Mucosa of rectum (tissue), 2 donors: ENCODE data around the gene TBC1D12.

ENCODE experiments used
- H3K27ac ChIP-seq, 2 donors: one replicate each; pipeline ENCODE4 v1.7.0; 2013; ENCODE audit warnings: inconsistent platforms in 2 of 2, low read depth in 2 of 2, low read length in 2 of 2
- H3K27me3 ChIP-seq, 2 donors: one replicate each; pipeline ENCODE4 v1.7.0; 2013; ENCODE audit warnings: low read length in 2 of 2; ENCODE audit not compliant: control insufficient read depth in 2 of 2, insufficient read depth in 2 of 2
- H3K36me3 ChIP-seq, 2 donors: one replicate each; pipeline ENCODE4 v1.7.0; 2013; ENCODE audit warnings: low read length in 2 of 2; ENCODE audit not compliant: control insufficient read depth in 2 of 2, insufficient read depth in 2 of 2
- H3K4me1 ChIP-seq, 2 donors: one replicate each; pipeline ENCODE4 v1.7.0; 2013; ENCODE audit warnings: low read length in 2 of 2, mild to moderate bottlenecking in 1 of 2; ENCODE audit not compliant: control insufficient read depth in 2 of 2, insufficient read depth in 2 of 2
- H3K4me3 ChIP-seq, 2 donors: one replicate each; pipeline ENCODE4 v1.7.0; 2013; ENCODE audit warnings: low read length in 2 of 2
- H3K9ac ChIP-seq, 2 donors: one replicate each; pipeline ENCODE4 v1.7.0; 2013; ENCODE audit warnings: low read length in 2 of 2, low read depth in 1 of 2, mild to moderate bottlenecking in 1 of 2
- H3K9me3 ChIP-seq, 2 donors: one replicate each; pipeline ENCODE4 v1.7.0; 2013; ENCODE audit warnings: low read length in 2 of 2; ENCODE audit not compliant: control insufficient read depth in 2 of 2
- donor health status: healthy.
- donor health status: Normal muscosa, but diverticular disease.

The TBC1D12 gene

GRCh38 chr10:94485094-94485493 lies 82.8 kb downstream of the TBC1D12 start:
- H3K4me1 ChIP-seq: no peaks in the 10 kb centered on the region

GRCh38 chr10:94487575-94487974 lies 85.2 kb downstream of the TBC1D12 start:
- no peak overlapping the region for H3K27ac ChIP-seq
- H3K36me3 ChIP-seq: no peaks in the 10 kb centered on the region
- no peaks in the 10 kb centered on the region for H3K9me3 ChIP-seq
- H3K4me3 ChIP-seq: no peak overlapping the region
- H3K27me3 ChIP-seq: no peaks in the 10 kb centered on the region
- H3K9ac ChIP-seq: no peak overlapping the region
- no peaks in the 10 kb centered on the region for H3K4me1 ChIP-seq

More at GRCh38 chr10:94485094-94485493, 82.8 kb downstream of the TBC1D12 start:
- no peaks in the 10 kb centered on the region for H3K27me3 ChIP-seq
- peaks cover 0 to 2% of the 10 kb centered on the region in 2 donors for H3K36me3 ChIP-seq
- no peak overlapping the region for H3K27ac ChIP-seq
- H3K9ac ChIP-seq: no peak overlapping the region
- H3K9me3 ChIP-seq: no peaks in the 10 kb centered on the region
- H3K4me3 ChIP-seq: no peak overlapping the region

GRCh38 chr10:94489107-94489506 lies 86.8 kb downstream of the TBC1D12 start:
- no peaks in the 10 kb centered on the region for H3K36me3 ChIP-seq
- no peaks in the 10 kb centered on the region for H3K4me1 ChIP-seq
- no peak overlapping the region for H3K9ac ChIP-seq
- H3K9me3 ChIP-seq: no peaks in the 10 kb centered on the region
- H3K27me3 ChIP-seq: no peaks in the 10 kb centered on the region
- no peak overlapping the region for H3K4me3 ChIP-seq
- no peak overlapping the region for H3K27ac ChIP-seq

GRCh38 chr10:94489976-94490788 lies 87.8 kb downstream of the TBC1D12 start:
- Histone ChIP-seq H3K36me3 (no peaks in the 10 kb centered on the region), H3K9ac (no peak overlapping the region), H3K4me3 (no peak overlapping the region), H3K9me3 (no peaks in the 10 kb centered on the region), H3K27ac (no peak overlapping the region), H3K4me1 (no peaks in the 10 kb centered on the region), H3K27me3 (no peaks in the 10 kb centered on the region)

- H3K4me3 ChIP-seq: no peak overlapping the region
These were observed 88.4 kb downstream of the TBC1D12 start for GRCh38 chr10:94490789-94491039.

GRCh38 chr10:94493463-94493862 lies 91.1 kb downstream of the TBC1D12 start:
- Histone ChIP-seq H3K27me3 (no peaks in the 10 kb centered on the region), H3K9me3 (no peaks in the 10 kb centered on the region), H3K4me3 (no peak overlapping the region), H3K27ac (no peak overlapping the region), H3K36me3 (no peaks in the 10 kb centered on the region), H3K4me1 (no peaks in the 10 kb centered on the region), H3K9ac (no peak overlapping the region)

More at GRCh38 chr10:94490789-94491039, 88.4 kb downstream of the TBC1D12 start:
- no peak overlapping the region for H3K9ac ChIP-seq
- no peaks in the 10 kb centered on the region for H3K27me3 ChIP-seq
- H3K36me3 ChIP-seq: no peaks in the 10 kb centered on the region
- H3K4me1 ChIP-seq: no peaks in the 10 kb centered on the region
- H3K27ac ChIP-seq: no peak overlapping the region
- no peaks in the 10 kb centered on the region for H3K9me3 ChIP-seq

- Histone ChIP-seq H3K27me3 (no peaks in the 10 kb centered on the region), H3K27ac (no peak overlapping the region), H3K9me3 (no peaks in the 10 kb centered on the region), H3K9ac (no peak overlapping the region), H3K36me3 (peaks cover 0 to 2% of the 10 kb centered on the region in 2 donors), H3K4me3 (no peak overlapping the region), H3K4me1 (no peaks in the 10 kb centered on the region)
These were observed 93.7 kb downstream of the TBC1D12 start for GRCh38 chr10:94496010-94496409.

- H3K27ac ChIP-seq: no peak overlapping the region
- no peak overlapping the region for H3K9ac ChIP-seq
- no peak overlapping the region for H3K4me3 ChIP-seq
- no peaks in the 10 kb centered on the region for H3K27me3 ChIP-seq
- H3K9me3 ChIP-seq: no peaks in the 10 kb centered on the region
- H3K36me3 ChIP-seq: peaks cover 0 to 2% of the 10 kb centered on the region in 2 donors
- no peaks in the 10 kb centered on the region for H3K4me1 ChIP-seq
These were observed 94.3 kb downstream of the TBC1D12 start for GRCh38 chr10:94496646-94497045.

- no peaks in the 10 kb centered on the region for H3K27me3 ChIP-seq
- H3K36me3 ChIP-seq: peaks cover 0 to 2% of the 10 kb centered on the region in 2 donors
- H3K9me3 ChIP-seq: no peaks in the 10 kb centered on the region
- H3K9ac ChIP-seq: no peak overlapping the region
- no peak overlapping the region for H3K27ac ChIP-seq
- no peaks in the 10 kb centered on the region for H3K4me1 ChIP-seq
- no peak overlapping the region for H3K4me3 ChIP-seq
These were observed 97.7 kb downstream of the TBC1D12 start for GRCh38 chr10:94500063-94500462.

GRCh38 chr10:94521276-94522250 lies 119.2 kb downstream of the TBC1D12 start:
- H3K4me3 ChIP-seq: no peak overlapping the region
- no peak overlapping the region for H3K27ac ChIP-seq
- no peaks in the 10 kb centered on the region for H3K4me1 ChIP-seq
- no peaks in the 10 kb centered on the region for H3K9me3 ChIP-seq
- no peaks in the 10 kb centered on the region for H3K27me3 ChIP-seq
- H3K36me3 ChIP-seq: peaks cover 12% of the 10 kb centered on the region in 2 donors
- H3K9ac ChIP-seq: no peak overlapping the region
